ENCODE results near the gene ERCC6L2. TPM values are rescaled to one million over a fixed set of nuclear protein-coding genes. Genes with fewer than 3 reads are reported as not detected.

ERCC6L2 gene
- total and polyA plus RNA-seq, 2 of the 8 experiments (the other 6 are each of a cell fraction or from before 2014, with no cell fraction given): 9.8 to 50.0 TPM

DNA sequence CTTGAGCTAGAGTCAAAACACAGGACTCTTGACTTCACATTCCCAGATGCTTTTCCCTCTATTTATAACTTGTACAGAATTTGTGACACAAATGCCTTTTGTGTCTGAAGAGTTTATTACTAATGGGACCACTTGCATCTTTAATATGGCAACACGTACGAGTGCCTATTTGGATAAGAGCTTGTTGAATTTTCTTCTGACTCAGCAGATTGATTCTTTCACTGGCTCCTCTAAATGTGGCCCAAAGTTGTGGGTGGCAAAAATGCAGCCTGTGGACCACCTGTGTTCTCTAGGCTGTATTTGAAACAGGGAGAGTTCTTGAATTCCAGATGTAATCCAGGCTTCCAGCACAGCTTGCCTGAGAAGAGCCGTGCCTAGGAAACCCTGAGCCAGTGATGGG is 34.1 kb upstream of the ERCC6L2 start:
- Histone ChIP-seq H2BK15ac (ENCODE audit: low read length) (no peak overlapping the region), H4K8ac (ENCODE audit: extremely low read depth, insufficient read depth, low read length) (no peak overlapping the region), H4K20me1 (replicated peaks in 1 of 2; ENCODE audit: control insufficient read depth in 1 of 2, insufficient read depth in 2 of 2, low read length in 2 of 2) (no peaks in the 10 kb centered on the region), H3K36me3 (ENCODE audit: control insufficient read depth in 2 of 4, insufficient read depth in 4 of 4, low read length in 3 of 4) (no peaks in the 10 kb centered on the region), H3K56ac (replicated peaks; ENCODE audit: insufficient read length, low read depth, low read length) (no peak overlapping the region), H2AFZ (ENCODE audit: low read length) (no peak overlapping the region), H2BK12ac (ENCODE audit: low read depth, low read length) (no peak overlapping the region), H3K23me2 (ENCODE audit: low read depth, low read length) (no peaks in the 10 kb centered on the region), H3K27ac (ENCODE audit: low read depth, low read length) (no peak overlapping the region), H3K79me1 (ENCODE audit: low read depth, low read length) (no peaks in the 10 kb centered on the region), H3K79me2 (ENCODE audit: control insufficient read depth in 1 of 2, insufficient read depth in 2 of 2, low read length in 2 of 2) (no peaks in the 10 kb centered on the region), H2BK5ac (ENCODE audit: low read depth, low read length) (no peak overlapping the region), H3K18ac (ENCODE audit: extremely low read depth, low read length) (no peak overlapping the region), H2BK120ac (replicated peaks; ENCODE audit: low read depth, low read length) (no peak overlapping the region), H3K9ac (replicated peaks in 1 of 4; ENCODE audit: extremely low read depth in 1 of 4, low read depth in 3 of 4, low read length in 3 of 4) (no peak overlapping the region), H2AK5ac (ENCODE audit: low read depth, low read length) (no peak overlapping the region), H2BK20ac (ENCODE audit: low read length) (no peak overlapping the region), H4K91ac (replicated peaks; ENCODE audit: insufficient read length, low read length) (no peak overlapping the region), H3K4me2 (ENCODE audit: insufficient read depth in 1 of 2, low read depth in 2 of 2, low read length in 2 of 2) (no peak overlapping the region), H3K9me3 (ENCODE audit: insufficient read depth in 2 of 2, low read depth in 1 of 2, low read length in 1 of 2) (no peaks in the 10 kb centered on the region), H3K4ac (replicated peaks; ENCODE audit: insufficient read length, low read depth, low read length) (no peak overlapping the region), H3K4me1 (replicated peaks in 1 of 4; ENCODE audit: control insufficient read depth in 3 of 4, insufficient read depth in 4 of 4, low read length in 3 of 4) (no peaks in the 10 kb centered on the region), H3K14ac (ENCODE audit: insufficient read length) (no peak overlapping the region), H3K27me3 (replicated peaks in 1 of 4; ENCODE audit: control insufficient read depth in 3 of 4, extremely low read depth in 1 of 4, insufficient read depth in 3 of 4, low read length in 3 of 4) (no peaks in the 10 kb centered on the region), H4K5ac (ENCODE audit: insufficient read length, low read depth, low read length) (no peak overlapping the region), H3K4me3 (ENCODE audit: extremely low read depth in 1 of 4, insufficient read depth in 2 of 4, low read depth in 3 of 4, low read length in 4 of 4) (no peak overlapping the region), H3K23ac (ENCODE audit: insufficient read length) (no peak overlapping the region)
- 90% methylated on average over 3 of the region's 3 CpGs; no CpG with 5 or more reads in 1 of the 2 experiments for WGBS, 2 experiments (ENCODE audit: extremely low coverage in 1 of 2, insufficient coverage in 1 of 2, insufficient read length in 1 of 2, insufficient replicate concordance in 2 of 2, low coverage in 1 of 2, low lambda C conversion rate in 2 of 2, missing lambda C conversion rate in 1 of 2)
- FAIRE-seq (no peak), DNase-seq (ENCODE audit: low read depth in 1 of 2, low spot score in 2 of 2) (no peak)
- ChIA-PET CTCF (ENCODE audit: partially characterized antibody) (interaction anchor here (0.7 to 2.0 kb wide), 3 partner anchors 33 to 104 kb away, joined by 3 to 4 read pairs (median 3); no protein-coding TSS in a partner anchor), POLR2A (ENCODE audit: partially characterized antibody) (interaction anchor here (0.7 to 1.5 kb wide), 2 partner anchors 32 to 34 kb away, joined by 3 to 5 read pairs; partner anchors contain the start of gene ERCC6L2)
- no peak for TF ChIP-seq POU5F1 (IDR thresholded peaks at IDR 0.05; ENCODE audit: low read depth, low read length)
- no peak for TF ChIP-seq ATF2 (IDR thresholded peaks at IDR 0.05; ENCODE audit: low read length)
- TF ChIP-seq CTCF (IDR thresholded peaks at IDR 0.05; ENCODE audit: control extremely low read depth in 1 of 3, insufficient read depth in 1 of 3, low read depth in 1 of 3, low read length in 3 of 3): no peak
- TF ChIP-seq SRF (IDR thresholded peaks at IDR 0.05; ENCODE audit: low read depth, low read length): no peak
- TF ChIP-seq NANOG (IDR thresholded peaks at IDR 0.05; ENCODE audit: insufficient read depth, low read depth, low read length, poor library complexity, severe bottlenecking): no peak
- TF ChIP-seq JUND (IDR thresholded peaks at IDR 0.05; ENCODE audit: low read length): no peak
- TF ChIP-seq KDM1A (IDR thresholded peaks at IDR 0.05; ENCODE audit: borderline replicate concordance, low read length): no peak
- no peak for TF ChIP-seq EP300 (IDR thresholded peaks at IDR 0.05; ENCODE audit: borderline replicate concordance in 1 of 2, low read depth in 2 of 2, low read length in 2 of 2)
